Neural crest cell (in vitro differentiated cells): Measurements from ENCODE around the gene DEPDC1B. TPM values are rescaled to one million over a fixed set of nuclear protein-coding genes. Genes with fewer than 3 reads are reported as not detected.

Experiments
- DNase-seq: peaks from one replicate; pipeline ENCODE4 v3.0.0; 2021; ENCODE audit warnings: low read depth, mixed read lengths, low spot score
- H3K27ac Mint-ChIP-seq: one replicate; pipeline ENCODE4 v1.8.0; 2021; ENCODE audit warnings: mild to moderate bottlenecking, mixed read lengths; ENCODE audit not compliant: unreplicated experiment
- H3K27me3 Mint-ChIP-seq: 2 replicates; pipeline ENCODE4 v1.8.0; 2021; ENCODE audit warnings: low read depth, mild to moderate bottlenecking, mixed read lengths
- H3K36me3 Mint-ChIP-seq: 2 replicates; pipeline ENCODE4 v1.8.0; 2021; ENCODE audit warnings: low read depth, mild to moderate bottlenecking, mixed read lengths
- H3K4me1 Mint-ChIP-seq: 2 replicates; pipeline ENCODE4 v1.8.0; 2021; ENCODE audit warnings: mixed read lengths
- H3K4me3 Mint-ChIP-seq: one replicate; pipeline ENCODE4 v1.8.0; 2021; ENCODE audit warnings: mild to moderate bottlenecking, mixed read lengths
- H3K9me3 Mint-ChIP-seq: 2 replicates; pipeline ENCODE4 v1.8.0; 2021; ENCODE audit warnings: mixed read lengths
- CTCF ChIP-seq: fragments of 200-600 bp; sonication (generic); conservative IDR thresholded peaks from 2 replicates; pipeline ENCODE4 v1.5.0; 2021; ENCODE audit warnings: antibody characterized with exemption, mild to moderate bottlenecking
- long read RNA-seq: library from polyadenylated mRNA; unstranded; transcript quantifications from one replicate; pipeline ENCODE4 v2.0.0, GENCODE V29; 2020
- total RNA-seq: library from RNA; stranded (reverse); gene quantifications from 2 replicates; pipeline ENCODE4 v1.2.1, GENCODE V29; 2021

Gene DEPDC1B
- 60.4 and 60.9 TPM in 2 replicates for total RNA-seq
- long read RNA-seq, transcript DEPDC1B-202 (10 exons, 1,569 nt) = minor isoform, 21 of 273 reads
- long read RNA-seq, transcript DEPDC1B-201 (11 exons, 2,499 nt) = major isoform, 204 of 273 reads
- long read RNA-seq, partial matches to known transcripts = 35 of 273 reads
- long read RNA-seq, other reads (novel, unspliced or antisense) = 13 of 273 reads

DNA sequence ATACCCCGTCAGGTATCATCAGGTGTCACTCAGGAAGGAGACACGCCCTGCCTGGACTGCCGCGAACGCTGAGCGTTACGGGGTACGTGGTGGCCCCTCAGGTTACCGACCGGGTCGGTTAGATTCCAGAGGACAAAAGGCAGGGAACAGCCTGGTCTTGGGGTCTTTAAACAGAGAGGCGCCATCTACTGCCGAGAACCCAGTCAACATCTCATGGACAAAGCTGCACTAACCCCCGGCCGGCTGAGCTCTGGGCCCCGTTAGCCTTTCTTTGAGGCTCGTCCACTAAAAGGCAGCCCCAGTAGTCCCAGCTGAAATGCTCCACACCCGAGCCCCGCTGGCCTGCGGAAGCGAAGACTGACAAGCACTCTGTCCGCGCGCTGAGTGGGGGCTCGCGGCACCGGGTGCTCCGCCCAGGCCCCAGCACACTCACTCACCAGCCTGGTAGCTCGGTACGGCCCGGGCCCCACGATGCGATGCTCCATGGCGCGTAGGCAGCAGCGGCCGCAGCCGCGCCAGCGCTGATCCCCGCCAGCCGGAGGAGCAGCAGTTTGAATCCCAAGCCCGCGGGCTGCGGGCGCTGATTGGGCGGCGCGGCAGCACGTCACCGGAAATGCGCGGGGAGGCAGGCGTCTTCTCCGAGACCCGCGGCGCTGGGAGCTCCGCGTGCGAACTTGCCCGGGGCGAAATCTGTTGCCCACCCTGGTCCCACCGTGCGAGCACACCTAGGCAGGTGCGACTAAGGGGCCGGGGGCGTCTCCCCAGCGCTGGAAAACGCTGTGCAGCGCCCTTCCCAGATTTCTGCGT is at the start of gene DEPDC1B:
Gene DEPDC1B, minus strand, starts transcription at position 558 of the 807 bp plus-strand sequence. Its CDS starts 73 bp downstream, at position 485.
- Mint-ChIP-seq H3K36me3 (peaks cover 16% of the 10 kb centered on the region), H3K27ac (peak within 1 kb of the TSS; percentile 99), H3K4me1 (peaks cover 37% of the 10 kb centered on the region), H3K9me3 (no peaks in the 10 kb centered on the region), H3K4me3 (peak within 1 kb of the TSS; percentile 96), H3K27me3 (peaks cover 11% of the 10 kb centered on the region)
- peak; percentile 44 for TF ChIP-seq CTCF
- DNase-seq = peak; percentile 86

DNA sequence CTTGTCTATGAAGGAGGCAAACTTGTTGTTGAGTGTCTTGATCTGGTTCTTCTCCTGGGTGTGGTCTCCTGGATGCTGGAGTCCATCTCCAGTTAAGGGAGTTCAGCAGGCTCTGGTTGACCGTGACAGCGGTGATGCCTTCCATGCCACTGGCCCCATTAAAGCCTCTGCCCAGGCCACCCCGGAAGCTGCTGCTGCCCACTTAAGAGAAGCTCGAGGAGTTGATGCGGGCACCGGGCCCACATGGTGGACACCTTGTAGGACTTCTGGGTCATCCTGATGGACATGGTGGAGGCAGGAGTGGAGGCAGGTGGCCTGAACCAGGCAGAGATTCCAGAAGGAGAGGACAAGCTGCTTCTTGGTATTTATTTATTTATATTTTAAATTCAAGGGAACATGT is 44.7 kb upstream of the DEPDC1B start:
- no peaks in the 10 kb centered on the region for H3K27me3 Mint-ChIP-seq

GRCh38 chr5:60743511-60744314 is 43.7 kb upstream of the DEPDC1B start:
- peak overlapping the region; percentile 89 for H3K27ac Mint-ChIP-seq
- peaks cover 9% of the 10 kb centered on the region for H3K4me1 Mint-ChIP-seq
- H3K9me3 Mint-ChIP-seq = peaks cover 15% of the 10 kb centered on the region
- no peak for TF ChIP-seq CTCF
- no peak for DNase-seq
- H3K27me3 Mint-ChIP-seq = no peaks in the 10 kb centered on the region
- peaks cover 5% of the 10 kb centered on the region for H3K36me3 Mint-ChIP-seq
- H3K4me3 Mint-ChIP-seq = no peak overlapping the region

More for the DNA sequence above, 44.7 kb upstream of the DEPDC1B start:
- DNase-seq = no peak
- H3K27ac Mint-ChIP-seq = no peak overlapping the region
- H3K4me3 Mint-ChIP-seq = no peak overlapping the region
- peaks cover 5% of the 10 kb centered on the region for H3K36me3 Mint-ChIP-seq
- peaks cover 9% of the 10 kb centered on the region for H3K4me1 Mint-ChIP-seq
- no peak for TF ChIP-seq CTCF
- H3K9me3 Mint-ChIP-seq = peaks cover 15% of the 10 kb centered on the region

DNA sequence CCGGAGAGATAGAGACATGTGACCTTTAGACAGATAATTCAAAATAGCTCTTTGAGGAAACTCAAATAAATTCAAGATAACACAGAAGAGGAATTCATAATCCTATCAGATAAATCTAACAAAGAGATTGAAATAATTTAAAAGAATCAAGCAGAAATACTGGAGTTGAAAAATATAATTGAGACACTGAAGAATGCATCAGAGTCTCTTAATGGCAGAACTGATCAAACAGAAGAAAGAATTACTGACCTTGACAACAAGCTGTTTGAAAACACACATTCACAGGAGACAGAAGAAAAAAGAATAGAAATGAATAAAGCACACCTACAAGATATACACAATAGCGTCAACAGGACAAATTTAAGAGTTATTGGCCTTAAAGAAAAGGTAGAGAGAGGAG is 40.4 kb upstream of the DEPDC1B start:
- peaks cover 12% of the 10 kb centered on the region for H3K9me3 Mint-ChIP-seq
- TF ChIP-seq CTCF = no peak

DNA sequence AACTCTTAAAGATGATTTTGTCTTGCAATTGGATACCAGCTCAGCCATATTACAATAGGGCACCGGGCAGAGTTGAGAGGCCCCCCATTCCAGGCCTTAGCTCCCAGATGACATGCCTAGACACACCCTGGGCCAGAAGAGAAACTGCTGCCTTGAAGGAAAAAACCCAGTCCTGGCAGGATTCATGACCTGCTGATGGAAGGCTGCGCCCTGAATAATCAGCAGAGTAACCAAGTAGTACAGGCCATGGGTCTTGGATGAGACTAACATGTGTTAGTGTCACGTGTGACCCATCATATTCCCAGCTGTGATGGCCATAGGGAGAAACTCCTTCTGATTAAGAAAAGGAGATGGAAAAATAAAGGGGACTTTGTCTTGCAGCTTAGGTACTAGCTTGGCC is 39.0 kb upstream of the DEPDC1B start:
- Mint-ChIP-seq H3K27me3 (no peaks in the 10 kb centered on the region), H3K27ac (no peak overlapping the region), H3K4me1 (no peaks in the 10 kb centered on the region), H3K4me3 (no peak overlapping the region), H3K9me3 (peaks cover 9% of the 10 kb centered on the region), H3K36me3 (peaks cover 5% of the 10 kb centered on the region)
- no peak for TF ChIP-seq CTCF
- DNase-seq = no peak

More for the DNA sequence above, 40.4 kb upstream of the DEPDC1B start:
- H3K4me1 Mint-ChIP-seq = no peaks in the 10 kb centered on the region
- peaks cover 5% of the 10 kb centered on the region for H3K36me3 Mint-ChIP-seq
- no peak overlapping the region for H3K4me3 Mint-ChIP-seq
- no peak for DNase-seq
- no peak overlapping the region for H3K27ac Mint-ChIP-seq
- H3K27me3 Mint-ChIP-seq = no peaks in the 10 kb centered on the region
